Body of pancreas (tissue), 4 donors: Measurements from ENCODE around the gene DCANP1. TPM values are rescaled to one million over a fixed set of nuclear protein-coding genes. Genes with fewer than 3 reads are reported as not detected.

ENCODE experiments used
- ATAC-seq: fragments of 150-250 bp; one replicate; pipeline ENCODE4 v1.9.1; 2016
- DNase-seq, 4 donors: peaks; one replicate each; pipeline ENCODE4 v3.0.0-alpha.2; 2019
- H3K27ac ChIP-seq, 4 donors: fragments of 200-600 bp; sonication (generic); 1 replicate in 3 of 4; 2 replicates in 1 of 4; pipeline versions ENCODE4 v1.5.1 to v1.6.1; 2016 to 2019; ENCODE audit warnings: mild to moderate bottlenecking in 1 of 4, mixed read lengths in 1 of 4, moderate library complexity in 1 of 4
- H3K27me3 ChIP-seq, 2 donors: fragments of 200-600 bp; sonication (generic); one replicate each; pipeline ENCODE4 v1.6.0; 2016; ENCODE audit warnings: mild to moderate bottlenecking in 1 of 2
- H3K36me3 ChIP-seq, 2 donors: fragments of 200-600 bp; sonication (generic); replicated peaks in 1 of 2; 2 replicates each; pipeline ENCODE4 v1.5.1; 2016; ENCODE audit warnings: low read depth in 2 of 2; ENCODE audit not compliant: insufficient read depth in 1 of 2
- H3K4me1 ChIP-seq: fragments of 200-600 bp; sonication (generic); one replicate; pipeline ENCODE4 v1.6.0; 2016
- H3K4me3 ChIP-seq, 2 donors: fragments of 200-600 bp; sonication (generic); 1 replicate in 1 of 2; 2 replicates in 1 of 2; pipeline ENCODE4 v1.5.1; 2016 to 2019
- H3K9me3 ChIP-seq, 3 donors: fragments of 200-600 bp; sonication (generic); 1 replicate in 2 of 3; 2 replicates in 1 of 3; pipeline ENCODE4 v1.5.1; 2016
- CTCF ChIP-seq, 7 experiments: fragments of 450-650 bp in 4 of 7; fragments of 200-600 bp in 3 of 7; sonication (generic) in 3 of 7; IDR thresholded peaks; one replicate each; pipeline ENCODE4 v1.5.1; 2016 to 2019; ENCODE audit warnings: antibody characterized with exemption in 7 of 7
- POLR2A ChIP-seq, 3 donors: fragments of 450-650 bp; IDR thresholded peaks; one replicate each; pipeline ENCODE4 v1.6.1; 2016; ENCODE audit warnings: antibody characterized with exemption in 3 of 3, mild to moderate bottlenecking in 2 of 3
- WGBS, 2 donors: methylation state at CpG; one replicate each; pipeline ENCODE4 v1.1.5; 2017; 5-methylcytosine and 5-hydroxymethylcytosine counted together
- intact Hi-C: fragments of 100-400 bp; cut with DNase I; formaldehyde crosslinking; loops from one replicate; pipeline ENCODE4 v1.15.1; 2023
- total RNA-seq, 2 donors: library from RNA; depleted of rRNA; stranded (reverse); fragments of >200 nt; gene quantifications; one replicate each; pipeline ENCODE4 v1.1.0, GENCODE V29; 2016

Gene DCANP1
- total RNA-seq, 2 donors from 2014 or later = under 0.01 TPM; not detected in 1

- no peak for DNase-seq
- no peaks in the 10 kb centered on the region for H3K27me3 ChIP-seq
- H3K27ac ChIP-seq = no peak overlapping the region
- H3K4me1 ChIP-seq = no peaks in the 10 kb centered on the region
- no peak for TF ChIP-seq CTCF (IDR thresholded peaks at IDR 0.05)
- TF ChIP-seq POLR2A (IDR thresholded peaks at IDR 0.05) = no peak
- no peaks in the 10 kb centered on the region for H3K9me3 ChIP-seq
- ATAC-seq = no peak
- 60 to 66% methylated on average over 7 of the region's 7 CpGs for WGBS, 2 donors
- no peak overlapping the region for H3K4me3 ChIP-seq
- H3K36me3 ChIP-seq = no peaks in the 10 kb centered on the region
- intact Hi-C loops = no loop called here
Observed at GRCh38 chr5:135430135-135430437, 17.1 kb downstream of the DCANP1 start.

GRCh38 chr5:135429301-135430134, 17.6 kb downstream of the DCANP1 start:
- H3K9me3 ChIP-seq = no peaks in the 10 kb centered on the region
- no peak for ATAC-seq
- H3K27me3 ChIP-seq = no peaks in the 10 kb centered on the region
- TF ChIP-seq CTCF (IDR thresholded peaks at IDR 0.05) (no peak), POLR2A (IDR thresholded peaks at IDR 0.05) (no peak)
- DNase-seq = no peak
- H3K36me3 ChIP-seq = no peaks in the 10 kb centered on the region
- intact Hi-C loops = no loop called here
- H3K4me3 ChIP-seq = no peak overlapping the region
- H3K27ac ChIP-seq = no peak overlapping the region
- 67 to 69% methylated on average over 12 of the region's 12 CpGs for WGBS, 2 donors
- no peaks in the 10 kb centered on the region for H3K4me1 ChIP-seq

- WGBS, 2 donors = 50 to 79% methylated on average over 1 of the region's 1 CpG
- intact Hi-C loops = no loop called here
- no peak overlapping the region for H3K4me3 ChIP-seq
Observed at GRCh38 chr5:135428586-135428985, 18.6 kb downstream of the DCANP1 start.

GRCh38 chr5:135426102-135427082, 20.8 kb downstream of the DCANP1 start:
- no peak overlapping the region for H3K27ac ChIP-seq
- peak; percentile 42 for ATAC-seq
- TF ChIP-seq POLR2A (IDR thresholded peaks at IDR 0.05) = no peak
- peak in 6 of 7 experiments; percentile 35 to 54 (median 50) for TF ChIP-seq CTCF (IDR thresholded peaks at IDR 0.05)

More at GRCh38 chr5:135428586-135428985, 18.6 kb downstream of the DCANP1 start:
- TF ChIP-seq POLR2A (IDR thresholded peaks at IDR 0.05) = no peak
- no peak for TF ChIP-seq CTCF (IDR thresholded peaks at IDR 0.05)
- Histone ChIP-seq H3K36me3 (no peaks in the 10 kb centered on the region), H3K9me3 (no peaks in the 10 kb centered on the region), H3K4me1 (no peaks in the 10 kb centered on the region), H3K27me3 (no peaks in the 10 kb centered on the region), H3K27ac (no peak overlapping the region)
- no peak for ATAC-seq
- no peak for DNase-seq

More at GRCh38 chr5:135426102-135427082, 20.8 kb downstream of the DCANP1 start:
- intact Hi-C loops = no loop called here
- no peak overlapping the region for H3K4me3 ChIP-seq
- peak in 1 of 4 donors; percentile 43 for DNase-seq
- H3K4me1 ChIP-seq = no peaks in the 10 kb centered on the region
- H3K9me3 ChIP-seq = no peaks in the 10 kb centered on the region
- no peaks in the 10 kb centered on the region for H3K27me3 ChIP-seq
- H3K36me3 ChIP-seq = no peaks in the 10 kb centered on the region
- 41 to 54% methylated on average over 7 of the region's 7 CpGs for WGBS, 2 donors
